SU-DHL-6 (cell line): Measurements from ENCODE around the gene RGS21.

Source experiments
- EZH2phosphoT487 ChIP-seq: fragments of 200-600 bp; sonication (generic), shearing (Covaris generic); conservative IDR thresholded peaks from 2 replicates; pipeline ENCODE4 v1.6.1; 2018; ENCODE audit warnings: mild to moderate bottlenecking, antibody characterized with exemption, low read length, moderate library complexity, mixed read lengths
- TF ChIP-seq, protein P1 (sequence below): fragments of 200-600 bp; sonication (generic); IDR thresholded peaks from one replicate; pipeline ENCODE4 v1.5.1; 2017; ENCODE audit warnings: antibody characterized with exemption, mild to moderate bottlenecking, low read length, moderate library complexity; ENCODE audit not compliant: insufficient read depth, poor library complexity, severe bottlenecking

GRCh38 chr1:192386051-192386650, 69.4 kb downstream of the RGS21 start:
- TF ChIP-seq, protein P1, sequence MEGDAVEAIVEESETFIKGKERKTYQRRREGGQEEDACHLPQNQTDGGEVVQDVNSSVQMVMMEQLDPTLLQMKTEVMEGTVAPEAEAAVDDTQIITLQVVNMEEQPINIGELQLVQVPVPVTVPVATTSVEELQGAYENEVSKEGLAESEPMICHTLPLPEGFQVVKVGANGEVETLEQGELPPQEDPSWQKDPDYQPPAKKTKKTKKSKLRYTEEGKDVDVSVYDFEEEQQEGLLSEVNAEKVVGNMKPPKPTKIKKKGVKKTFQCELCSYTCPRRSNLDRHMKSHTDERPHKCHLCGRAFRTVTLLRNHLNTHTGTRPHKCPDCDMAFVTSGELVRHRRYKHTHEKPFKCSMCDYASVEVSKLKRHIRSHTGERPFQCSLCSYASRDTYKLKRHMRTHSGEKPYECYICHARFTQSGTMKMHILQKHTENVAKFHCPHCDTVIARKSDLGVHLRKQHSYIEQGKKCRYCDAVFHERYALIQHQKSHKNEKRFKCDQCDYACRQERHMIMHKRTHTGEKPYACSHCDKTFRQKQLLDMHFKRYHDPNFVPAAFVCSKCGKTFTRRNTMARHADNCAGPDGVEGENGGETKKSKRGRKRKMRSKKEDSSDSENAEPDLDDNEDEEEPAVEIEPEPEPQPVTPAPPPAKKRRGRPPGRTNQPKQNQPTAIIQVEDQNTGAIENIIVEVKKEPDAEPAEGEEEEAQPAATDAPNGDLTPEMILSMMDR: no peak
- TF ChIP-seq EZH2phosphoT487: no peak
